Astrocyte (in vitro differentiated cells and primary cell): ENCODE data around the gene GRIN3B. TPM values are rescaled to one million over a fixed set of nuclear protein-coding genes. Genes with fewer than 3 reads are reported as not detected.

ENCODE experiments used
- DNase-seq: peaks from one replicate; pipeline ENCODE4 v3.0.0-alpha.2; 2010; ENCODE audit warnings: low read depth
- FAIRE-seq: peaks from 2 replicates; lab custom pipeline; 2011; peaks lifted over from hg19 to GRCh38; lab: Jason Lieb, UNC
- H2AFZ ChIP-seq: 2 replicates; pipeline ENCODE4 v1.6.0; 2012; ENCODE audit warnings: low read depth, low read length, inconsistent platforms
- H3K27ac ChIP-seq: 2 replicates; pipeline ENCODE4 v1.5.1; 2011; ENCODE audit warnings: low read depth, low read length, inconsistent platforms
- H3K27me3 ChIP-seq: 2 replicates; pipeline ENCODE4 v1.6.0; 2011; ENCODE audit warnings: low read length, inconsistent platforms; ENCODE audit not compliant: insufficient read depth
- H3K36me3 ChIP-seq: 2 replicates; pipeline ENCODE4 v1.5.1; 2011; ENCODE audit warnings: low read length, inconsistent platforms; ENCODE audit not compliant: insufficient read depth
- H3K4me1 ChIP-seq: 2 replicates; pipeline ENCODE4 v1.5.1; 2011; ENCODE audit warnings: low read length, inconsistent platforms; ENCODE audit not compliant: insufficient read depth
- H3K4me2 ChIP-seq: 2 replicates; pipeline ENCODE4 v1.6.0; 2012; ENCODE audit warnings: low read length, inconsistent platforms
- H3K4me3 ChIP-seq: 2 replicates; pipeline ENCODE4 v1.5.1; 2011; ENCODE audit warnings: low read depth, mild to moderate bottlenecking, low read length, inconsistent platforms; ENCODE audit not compliant: insufficient read depth
- H3K79me2 ChIP-seq: 2 replicates; pipeline ENCODE4 v1.6.0; 2012; ENCODE audit warnings: mild to moderate bottlenecking, low read length, inconsistent platforms; ENCODE audit not compliant: insufficient read depth
- H3K9ac ChIP-seq: 2 replicates; pipeline ENCODE4 v1.6.0; 2012; ENCODE audit warnings: mild to moderate bottlenecking, low read length, inconsistent platforms
- H3K9me3 ChIP-seq: 2 replicates; pipeline ENCODE4 v1.5.1; 2012; ENCODE audit warnings: low read depth, mild to moderate bottlenecking, low read length, inconsistent platforms; ENCODE audit not compliant: insufficient read depth
- H4K20me1 ChIP-seq: 2 replicates; pipeline ENCODE4 v1.6.0; 2012; ENCODE audit warnings: low read length, inconsistent platforms; ENCODE audit not compliant: insufficient read depth
- H3K27ac Mint-ChIP-seq: one replicate; pipeline ENCODE4 v1.8.0; 2021; ENCODE audit warnings: mild to moderate bottlenecking, mixed read lengths; ENCODE audit not compliant: unreplicated experiment
- H3K27me3 Mint-ChIP-seq: one replicate; pipeline ENCODE4 v1.8.0; 2021; ENCODE audit warnings: low read depth, mixed read lengths; ENCODE audit not compliant: unreplicated experiment
- H3K36me3 Mint-ChIP-seq: one replicate; pipeline ENCODE4 v1.8.0; 2021; ENCODE audit warnings: low read depth, mixed read lengths; ENCODE audit not compliant: unreplicated experiment
- H3K4me1 Mint-ChIP-seq: one replicate; pipeline ENCODE4 v1.8.0; 2021; ENCODE audit warnings: low read depth, mixed read lengths; ENCODE audit not compliant: unreplicated experiment
- H3K4me3 Mint-ChIP-seq: one replicate; pipeline ENCODE4 v1.8.0; 2021; ENCODE audit warnings: mild to moderate bottlenecking, moderate library complexity, mixed read lengths; ENCODE audit not compliant: unreplicated experiment
- H3K9me3 Mint-ChIP-seq: one replicate; pipeline ENCODE4 v1.8.0; 2021; ENCODE audit warnings: mild to moderate bottlenecking, mixed read lengths; ENCODE audit not compliant: unreplicated experiment
- CTCF ChIP-seq: IDR thresholded peaks from 2 replicates; pipeline ENCODE4 v1.5.1; 2011; ENCODE audit warnings: low read depth, mild to moderate bottlenecking, inconsistent platforms, low read length, moderate library complexity; ENCODE audit not compliant: insufficient read depth
- EZH2 ChIP-seq: IDR thresholded peaks from 2 replicates; pipeline ENCODE4 v1.6.1; 2012; ENCODE audit warnings: mild to moderate bottlenecking, low read length, inconsistent platforms; ENCODE audit not compliant: insufficient read depth
- total RNA-seq: library from RNA; stranded (reverse); gene quantifications from 2 replicates; pipeline ENCODE4 v1.2.1, GENCODE V29; 2021

Gene GRIN3B
- total RNA-seq, 1 donor from 2014 or later = 2.7 TPM

- Histone ChIP-seq H3K9ac (no peak overlapping the region), H3K79me2 (peaks cover 7% of the 10 kb centered on the region), H3K4me1 (no peaks in the 10 kb centered on the region), H3K9me3 (no peaks in the 10 kb centered on the region), H3K36me3 (no peaks in the 10 kb centered on the region), H3K4me3 (no peak overlapping the region), H4K20me1 (peaks cover 21% of the 10 kb centered on the region), H3K4me2 (no peak overlapping the region), H3K27me3 (no peaks in the 10 kb centered on the region), H2AFZ (no peak overlapping the region), H3K27ac (no peak overlapping the region)
- DNase-seq = no peak
- peak overlapping the region; percentile 53 for H3K27ac Mint-ChIP-seq
- no peak for FAIRE-seq
- H3K4me3 Mint-ChIP-seq = no peak overlapping the region
- H3K9me3 Mint-ChIP-seq = no peaks in the 10 kb centered on the region
- TF ChIP-seq CTCF = no peak
- TF ChIP-seq EZH2 = no peak
- H3K4me1 Mint-ChIP-seq = no peaks in the 10 kb centered on the region
- peaks cover 4% of the 10 kb centered on the region for H3K27me3 Mint-ChIP-seq
- no peaks in the 10 kb centered on the region for H3K36me3 Mint-ChIP-seq
These were observed 8.2 kb downstream of the GRIN3B start for GRCh38 chr19:1008268-1009040.

GRCh38 chr19:1009041-1009980 is 9.1 kb downstream of the GRIN3B start:
- Histone ChIP-seq H3K36me3 (no peaks in the 10 kb centered on the region), H3K27me3 (no peaks in the 10 kb centered on the region), H2AFZ (no peak overlapping the region), H3K9me3 (no peaks in the 10 kb centered on the region), H3K4me2 (no peak overlapping the region), H4K20me1 (peaks cover 29% of the 10 kb centered on the region), H3K4me3 (no peak overlapping the region), H3K4me1 (no peaks in the 10 kb centered on the region), H3K27ac (no peak overlapping the region), H3K9ac (no peak overlapping the region), H3K79me2 (peaks cover 15% of the 10 kb centered on the region)
- DNase-seq (no peak), FAIRE-seq (no peak)
- Mint-ChIP-seq H3K36me3 (no peaks in the 10 kb centered on the region), H3K27me3 (no peaks in the 10 kb centered on the region), H3K9me3 (no peaks in the 10 kb centered on the region), H3K4me3 (no peak overlapping the region), H3K27ac (no peak overlapping the region), H3K4me1 (no peaks in the 10 kb centered on the region)
- no peak for TF ChIP-seq EZH2
- no peak for TF ChIP-seq CTCF
